Ascending aorta (tissue), 2 donors: ENCODE data around the gene TACC2. TPM values are rescaled to one million over a fixed set of nuclear protein-coding genes. Genes with fewer than 3 reads are reported as not detected.
A peak's percentile ranks its signal among the peaks of the same experiment; 100 is the strongest.

Experiments
- DNase-seq, 2 donors: peaks; one replicate each; pipeline ENCODE4 v3.0.0-alpha.2; 2019; ENCODE audit warnings: low spot score in 2 of 2
- H3K27ac ChIP-seq, 2 donors: fragments of 200-600 bp; sonication (generic); one replicate each; pipeline ENCODE4 v1.5.1; 2016 to 2017; ENCODE audit warnings: mild to moderate bottlenecking in 1 of 2
- H3K27me3 ChIP-seq: fragments of 200-600 bp; sonication (generic); one replicate; pipeline ENCODE4 v1.5.1; 2017
- H3K36me3 ChIP-seq, 2 donors: fragments of 200-600 bp; sonication (generic); one replicate each; pipeline ENCODE4 v1.5.1; 2016
- H3K4me1 ChIP-seq, 2 donors: fragments of 200-600 bp; sonication (generic); one replicate each; pipeline ENCODE4 v1.5.1; 2016 to 2017; ENCODE audit warnings: mild to moderate bottlenecking in 1 of 2
- H3K4me3 ChIP-seq, 2 donors: fragments of 200-600 bp; sonication (generic); one replicate each; pipeline ENCODE4 v1.5.1; 2016 to 2017; ENCODE audit warnings: mild to moderate bottlenecking in 1 of 2
- H3K9me3 ChIP-seq, 2 donors: fragments of 200-600 bp; sonication (generic); one replicate each; pipeline ENCODE4 v1.5.1; 2016
- intact Hi-C: fragments of 100-400 bp; cut with DNase I; formaldehyde crosslinking; loops from one replicate; pipeline ENCODE4 v1.15.1; 2023
- total RNA-seq: library from RNA; depleted of rRNA; stranded (reverse); fragments of >200 nt; gene quantifications from one replicate; pipeline ENCODE4 v1.1.0, GENCODE V29; 2016
- TF ChIP-seq, protein P1 (sequence below), 3 experiments: fragments of 200-600 bp in 2 of 3; fragments of 450-650 bp in 1 of 3; sonication (generic) in 2 of 3; IDR thresholded peaks; one replicate each; pipeline ENCODE4 v1.5.1; 2016 to 2019; ENCODE audit warnings: antibody characterized with exemption in 3 of 3, mild to moderate bottlenecking in 1 of 3, moderate library complexity in 1 of 3

Gene TACC2
- total RNA-seq, 1 donor from 2014 or later = 69.1 TPM

DNA sequence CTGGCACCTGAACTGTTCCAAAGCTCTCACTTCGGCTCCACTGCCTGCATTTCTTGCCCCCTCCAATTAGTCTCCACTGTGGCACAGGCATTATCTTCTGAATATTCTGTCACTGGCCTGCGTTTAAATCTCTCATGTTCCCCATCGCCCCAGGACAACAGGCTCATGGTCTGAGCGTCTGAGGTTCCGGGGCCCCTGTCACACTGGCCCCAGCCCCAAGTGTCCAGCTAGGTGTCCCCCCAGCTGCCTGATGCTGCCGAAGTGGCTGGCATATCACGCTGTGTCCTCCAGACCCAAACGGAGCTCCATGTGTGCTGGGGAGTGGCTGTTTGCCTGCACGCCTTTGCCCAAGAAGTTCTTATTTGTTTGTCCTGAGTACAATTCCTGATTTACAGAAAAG is 135.4 kb downstream of the TACC2 start:
- DNase-seq = no peak
- intact Hi-C loops = no loop called here
- H3K27ac ChIP-seq = no peak overlapping the region
- no peaks in the 10 kb centered on the region for H3K9me3 ChIP-seq
- H3K4me3 ChIP-seq = no peak overlapping the region
- no peaks in the 10 kb centered on the region for H3K27me3 ChIP-seq
- peaks cover 0 to 26% of the 10 kb centered on the region in 2 donors for H3K4me1 ChIP-seq
- H3K36me3 ChIP-seq = peaks cover 0 to 12% of the 10 kb centered on the region in 2 donors
- TF ChIP-seq, protein P1, sequence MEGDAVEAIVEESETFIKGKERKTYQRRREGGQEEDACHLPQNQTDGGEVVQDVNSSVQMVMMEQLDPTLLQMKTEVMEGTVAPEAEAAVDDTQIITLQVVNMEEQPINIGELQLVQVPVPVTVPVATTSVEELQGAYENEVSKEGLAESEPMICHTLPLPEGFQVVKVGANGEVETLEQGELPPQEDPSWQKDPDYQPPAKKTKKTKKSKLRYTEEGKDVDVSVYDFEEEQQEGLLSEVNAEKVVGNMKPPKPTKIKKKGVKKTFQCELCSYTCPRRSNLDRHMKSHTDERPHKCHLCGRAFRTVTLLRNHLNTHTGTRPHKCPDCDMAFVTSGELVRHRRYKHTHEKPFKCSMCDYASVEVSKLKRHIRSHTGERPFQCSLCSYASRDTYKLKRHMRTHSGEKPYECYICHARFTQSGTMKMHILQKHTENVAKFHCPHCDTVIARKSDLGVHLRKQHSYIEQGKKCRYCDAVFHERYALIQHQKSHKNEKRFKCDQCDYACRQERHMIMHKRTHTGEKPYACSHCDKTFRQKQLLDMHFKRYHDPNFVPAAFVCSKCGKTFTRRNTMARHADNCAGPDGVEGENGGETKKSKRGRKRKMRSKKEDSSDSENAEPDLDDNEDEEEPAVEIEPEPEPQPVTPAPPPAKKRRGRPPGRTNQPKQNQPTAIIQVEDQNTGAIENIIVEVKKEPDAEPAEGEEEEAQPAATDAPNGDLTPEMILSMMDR (IDR thresholded peaks at IDR 0.05) = no peak

DNA sequence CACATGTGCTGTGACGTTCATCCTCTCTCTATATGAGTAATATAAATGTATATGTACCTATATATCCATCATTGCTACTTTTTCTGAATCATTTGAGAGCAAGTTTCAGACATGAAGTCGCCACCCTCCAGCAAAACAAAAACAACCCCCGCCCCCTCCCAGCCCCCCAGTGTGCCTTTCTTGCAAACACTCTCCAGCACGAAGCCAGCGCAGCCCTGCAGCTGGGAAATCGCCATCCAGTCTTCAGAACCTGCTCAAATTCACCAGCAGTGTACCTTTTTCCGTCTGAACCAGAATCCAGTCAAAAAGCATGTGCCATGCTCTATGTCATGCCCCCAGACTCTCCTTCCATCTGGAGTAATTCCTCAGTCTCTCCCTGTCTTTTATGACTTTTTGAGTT is 135.8 kb downstream of the TACC2 start:
- H3K36me3 ChIP-seq = peaks cover 0 to 12% of the 10 kb centered on the region in 2 donors
- H3K4me3 ChIP-seq = no peak overlapping the region
- no peak overlapping the region for H3K27ac ChIP-seq
- intact Hi-C loops = no loop called here
- TF ChIP-seq, protein P1 (IDR thresholded peaks at IDR 0.05) = no peak
- H3K4me1 ChIP-seq = peaks cover 0 to 29% of the 10 kb centered on the region in 2 donors
- H3K9me3 ChIP-seq = no peaks in the 10 kb centered on the region
- no peak for DNase-seq
- H3K27me3 ChIP-seq = no peaks in the 10 kb centered on the region

DNA sequence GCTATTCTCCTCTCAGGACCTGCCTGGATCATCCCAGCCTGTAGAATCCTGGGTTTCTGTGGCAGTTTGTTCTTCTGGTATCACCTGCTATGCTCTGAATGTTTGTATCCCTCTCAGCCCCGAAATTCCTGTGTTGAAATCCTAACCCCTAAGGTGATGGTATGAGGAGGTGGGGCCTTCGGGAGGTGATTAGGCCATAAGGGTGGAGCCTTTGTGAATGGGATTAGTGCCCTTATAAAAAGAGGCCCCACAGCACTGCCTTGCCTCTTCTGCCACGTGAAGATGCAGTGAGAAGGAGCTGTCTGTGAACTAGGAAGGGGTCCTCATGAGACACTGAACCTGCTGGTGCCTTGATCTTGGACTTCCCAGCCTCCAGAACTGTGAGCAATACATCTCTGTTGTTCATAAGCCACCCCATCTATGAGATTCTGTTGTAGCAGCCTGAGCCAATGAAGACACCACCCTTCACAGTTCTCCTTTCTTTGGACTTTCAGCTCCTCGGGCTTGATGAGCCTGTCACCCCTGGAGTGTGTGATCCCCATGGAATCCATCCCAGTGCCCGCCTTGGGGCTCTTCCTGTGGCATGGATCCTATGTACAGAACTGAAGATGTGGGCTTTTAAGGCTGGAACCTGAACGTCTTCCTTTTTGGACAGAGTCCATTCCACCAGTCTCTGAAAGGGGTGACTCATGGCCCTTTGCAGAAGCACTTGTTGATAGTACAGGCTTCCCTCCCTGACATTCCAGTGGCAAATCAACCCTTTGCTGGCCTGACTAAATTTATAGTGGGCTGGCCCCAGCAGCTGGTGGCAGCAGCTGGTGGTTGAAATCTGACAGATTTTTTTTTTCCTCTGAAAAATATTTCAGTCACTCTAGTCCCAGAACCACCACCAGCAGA is 138.0 kb downstream of the TACC2 start:
- no peaks in the 10 kb centered on the region for H3K36me3 ChIP-seq
- peaks cover 0 to 34% of the 10 kb centered on the region in 2 donors for H3K4me1 ChIP-seq
- DNase-seq = peak in 1 of 2 donors; percentile 84
- H3K9me3 ChIP-seq = no peaks in the 10 kb centered on the region
- TF ChIP-seq, protein P1 (IDR thresholded peaks at IDR 0.05) = no peak
- H3K27me3 ChIP-seq = no peaks in the 10 kb centered on the region
- peak overlapping the region; percentile 82 to 88 for H3K27ac ChIP-seq
- intact Hi-C loops = no loop called here
- H3K4me3 ChIP-seq = peak overlapping the region in 1 of 2 donors; percentile 53

DNA sequence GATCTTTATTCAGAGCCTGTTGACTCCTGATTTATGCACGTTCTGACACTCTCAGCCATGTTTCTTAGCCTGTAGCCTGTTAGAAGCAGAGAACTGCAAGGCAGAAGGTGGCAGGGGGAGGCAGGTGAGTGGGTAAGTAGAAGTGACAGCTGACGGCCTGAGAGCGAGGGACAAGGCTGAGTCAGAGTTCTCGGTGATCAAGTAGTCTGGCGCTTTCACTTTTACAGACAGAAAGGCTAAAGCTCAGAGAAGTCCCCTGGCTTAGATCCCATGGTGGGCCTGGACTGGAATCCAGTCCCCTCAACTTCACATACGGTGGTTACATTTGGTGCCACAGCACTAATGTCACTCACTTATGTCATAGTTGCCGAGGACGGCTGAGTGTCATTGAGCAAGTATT is 139.0 kb downstream of the TACC2 start:
- H3K36me3 ChIP-seq = no peaks in the 10 kb centered on the region
- TF ChIP-seq, protein P1 (IDR thresholded peaks at IDR 0.05) = no peak
- H3K9me3 ChIP-seq = no peaks in the 10 kb centered on the region
- intact Hi-C loops = loop anchor here (1.0 kb wide), 2 partner anchors 13 to 14 kb away; no protein-coding TSS in a partner anchor
- peaks cover 0 to 34% of the 10 kb centered on the region in 2 donors for H3K4me1 ChIP-seq
- peak in 1 of 2 donors; percentile 74 for DNase-seq
- H3K27ac ChIP-seq = peak overlapping the region; percentile 82 to 88
- H3K4me3 ChIP-seq = peak overlapping the region; percentile 44 to 53
- H3K27me3 ChIP-seq = no peaks in the 10 kb centered on the region

DNA sequence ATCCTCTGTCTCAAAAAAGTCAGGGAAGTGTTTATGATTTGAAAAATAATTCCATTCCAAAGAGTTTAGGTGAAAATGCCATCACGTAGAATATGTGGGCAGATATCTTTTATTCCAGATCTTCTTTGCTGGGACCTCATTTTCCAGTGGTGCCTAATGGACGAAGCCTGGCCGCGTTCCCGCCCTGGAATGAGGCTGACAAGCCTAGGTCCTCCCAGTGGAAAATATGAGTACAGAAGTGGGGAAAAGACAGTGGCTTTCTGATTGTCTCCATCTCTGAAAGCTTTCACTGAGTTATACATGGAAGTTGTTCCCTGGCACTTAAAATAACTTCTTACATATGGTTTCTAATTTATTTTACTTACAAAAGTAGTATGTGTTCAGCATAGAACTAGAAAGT is 139.4 kb downstream of the TACC2 start:
- DNase-seq = peak in 1 of 2 donors; percentile 80
- peaks cover 0 to 34% of the 10 kb centered on the region in 2 donors for H3K4me1 ChIP-seq
- peak overlapping the region; percentile 82 to 88 for H3K27ac ChIP-seq
- H3K36me3 ChIP-seq = no peaks in the 10 kb centered on the region
- H3K27me3 ChIP-seq = no peaks in the 10 kb centered on the region
- intact Hi-C loops = loop anchor here (1.0 kb wide), 2 partner anchors 13 to 14 kb away; no protein-coding TSS in a partner anchor
- TF ChIP-seq, protein P1 (IDR thresholded peaks at IDR 0.05) = no peak
- no peaks in the 10 kb centered on the region for H3K9me3 ChIP-seq
- peak overlapping the region; percentile 44 to 53 for H3K4me3 ChIP-seq
